B cell (primary cell): ENCODE measurements around the gene THAP4.

Experiments used
- EZH2 ChIP-seq: IDR thresholded peaks from 2 replicates; pipeline ENCODE4 v1.6.1; 2012; ENCODE audit warnings: borderline replicate concordance, low read depth, mild to moderate bottlenecking, moderate library complexity, low read length; ENCODE audit not compliant: insufficient read depth, poor library complexity, severe bottlenecking
- TF ChIP-seq, protein P1 (sequence below): fragments of 200-600 bp; IDR thresholded peaks from one replicate; pipeline ENCODE4 v1.8.0; 2022; ENCODE audit warnings: antibody characterized with exemption, mild to moderate bottlenecking

- TF ChIP-seq, protein P1, sequence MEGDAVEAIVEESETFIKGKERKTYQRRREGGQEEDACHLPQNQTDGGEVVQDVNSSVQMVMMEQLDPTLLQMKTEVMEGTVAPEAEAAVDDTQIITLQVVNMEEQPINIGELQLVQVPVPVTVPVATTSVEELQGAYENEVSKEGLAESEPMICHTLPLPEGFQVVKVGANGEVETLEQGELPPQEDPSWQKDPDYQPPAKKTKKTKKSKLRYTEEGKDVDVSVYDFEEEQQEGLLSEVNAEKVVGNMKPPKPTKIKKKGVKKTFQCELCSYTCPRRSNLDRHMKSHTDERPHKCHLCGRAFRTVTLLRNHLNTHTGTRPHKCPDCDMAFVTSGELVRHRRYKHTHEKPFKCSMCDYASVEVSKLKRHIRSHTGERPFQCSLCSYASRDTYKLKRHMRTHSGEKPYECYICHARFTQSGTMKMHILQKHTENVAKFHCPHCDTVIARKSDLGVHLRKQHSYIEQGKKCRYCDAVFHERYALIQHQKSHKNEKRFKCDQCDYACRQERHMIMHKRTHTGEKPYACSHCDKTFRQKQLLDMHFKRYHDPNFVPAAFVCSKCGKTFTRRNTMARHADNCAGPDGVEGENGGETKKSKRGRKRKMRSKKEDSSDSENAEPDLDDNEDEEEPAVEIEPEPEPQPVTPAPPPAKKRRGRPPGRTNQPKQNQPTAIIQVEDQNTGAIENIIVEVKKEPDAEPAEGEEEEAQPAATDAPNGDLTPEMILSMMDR, result no peak
- TF ChIP-seq EZH2, result no peak
Observed at GRCh38 chr2:241611062-241611461, 25.9 kb downstream of the THAP4 start.
